Measurements from ENCODE around the gene OSBPL6. TPM values are rescaled to one million over a fixed set of nuclear protein-coding genes. Genes with fewer than 3 reads are reported as not detected.

The OSBPL6 gene
- total and polyA plus RNA-seq, 2 of the 13 experiments (the other 11 are each of a cell fraction or from before 2014, with no cell fraction given) = 0.03 to 0.11 TPM

GRCh38 chr2:178450524-178450773 is 256.1 kb downstream of the OSBPL6 start:
- Histone ChIP-seq H3K36me3 (replicated peaks in 1 of 2; ENCODE audit: control insufficient read depth in 1 of 2, insufficient read depth in 2 of 2, low read length in 2 of 2) (peaks cover 6 to 29% of the 10 kb centered on the region in 2 experiments), H3K4me2 (ENCODE audit: low read depth, low read length) (peak overlapping the region; percentile 85), H3K9ac (ENCODE audit: insufficient read depth, low read depth, low read length) (peak overlapping the region; percentile 98), H3K79me2 (ENCODE audit: insufficient read depth, low read length) (peaks cover 26% of the 10 kb centered on the region), H3K27ac (ENCODE audit: extremely low read length, insufficient read depth, low read length) (peak overlapping the region; percentile 96), H3K4me1 (ENCODE audit: insufficient read depth, low read length) (peaks cover 33% of the 10 kb centered on the region), H2AFZ (ENCODE audit: low read length) (no peak overlapping the region), H3K9me3 (ENCODE audit: low read length) (no peaks in the 10 kb centered on the region), H4K20me1 (ENCODE audit: insufficient read depth, low read length) (peaks cover 14% of the 10 kb centered on the region; the same call in 1 of the 2 replicates), H3K4me3 (replicated peaks in 1 of 3; ENCODE audit: insufficient read depth in 1 of 3, low read depth in 2 of 3, low read length in 3 of 3) (peak overlapping the region; percentile 75 to 88 (median 82)), H3K27me3 (ENCODE audit: control insufficient read depth in 1 of 2, insufficient read depth in 2 of 2, low read length in 2 of 2) (no peaks in the 10 kb centered on the region; a peak in 1 of 5 replicates)
- WGBS (ENCODE audit: low lambda C conversion rate) = no CpG with 5 or more reads among the region's 25 CpGs
- CTCF ChIA-PET (ENCODE audit: low intra/inter-chr PET ratio, low total read pairs) = no interaction called here
- intact Hi-C loops (cut with micrococcal nuclease; ENCODE audit: unreplicated experiment) (loop anchor here (1.0 to 10.0 kb wide), 4 partner anchors 36 to 1053 kb away; no protein-coding TSS in a partner anchor), in situ Hi-C loops (cut with HindIII; ENCODE audit: extremely low pct_ligation_motif_present, low pct_unique_long_range_greater_than_20kb) (no loop called here)
- BruUV-seq (replicated peaks) = no TSS peak
- POLR2A ChIA-PET = interaction anchor here (0.9 to 3.9 kb wide), 29 partner anchors 8 to 1186 kb away, joined by 3 to 97 read pairs (median 5); partner anchors contain the start of genes FKBP7, NFE2L2, PLEKHA3 and RBM45
- ATAC-seq (no peak), FAIRE-seq (no peak), DNase-seq (ENCODE audit: low spot score) (no peak)
- TF ChIP-seq ZNF720 (CRISPR knock-in tag; IDR thresholded peaks at IDR 0.05) (0 out of 2 replicates have a peak, but pooled peaks have one; percentile 7), KAT8 (CRISPR knock-in tag; IDR thresholded peaks at IDR 0.05) (peak; percentile 6; the same call in 1 of the 2 replicates), SNAI1 (CRISPR knock-in tag; IDR thresholded peaks at IDR 0.05; ENCODE audit: borderline replicate concordance) (peak; percentile 19; the same call in 1 of the 2 replicates), NR3C1 (CRISPR knock-in tag; IDR thresholded peaks at IDR 0.05) (no peak), ZNF598 (CRISPR knock-in tag; IDR thresholded peaks at IDR 0.05; ENCODE audit: borderline replicate concordance) (no peak), ZNF740 (CRISPR knock-in tag; IDR thresholded peaks at IDR 0.05) (no peak), ZNF207 (IDR thresholded peaks at IDR 0.05; ENCODE audit: borderline replicate concordance) (no peak), CCAR2 (optimal IDR thresholded peaks at IDR 0.05; ENCODE audit: low read depth, low read length) (no peak), NR2F6 (IDR thresholded peaks at IDR 0.05) (no peak), NR2F6 (CRISPR knock-in tag; IDR thresholded peaks at IDR 0.05) (0 out of 2 replicates have a peak, but pooled peaks have one; percentile 6), ZNF770 (CRISPR knock-in tag; IDR thresholded peaks at IDR 0.05) (peak; percentile 73; the same call in 1 of the 2 replicates), ISL2 (CRISPR knock-in tag; IDR thresholded peaks at IDR 0.05) (no peak), ZNF841 (CRISPR knock-in tag; IDR thresholded peaks at IDR 0.05; ENCODE audit: borderline replicate concordance) (no peak), CTCF (CRISPR knock-in tag; IDR thresholded peaks at IDR 0.05) (no peak), ZNF644 (CRISPR knock-in tag; IDR thresholded peaks at IDR 0.05; ENCODE audit: low read depth) (no peak), ATF7-NPFF (CRISPR knock-in tag; IDR thresholded peaks at IDR 0.05; ENCODE audit: low read depth) (no peak), SSRP1 (CRISPR knock-in tag; IDR thresholded peaks at IDR 0.05) (no peak), ZBTB49 (CRISPR knock-in tag; IDR thresholded peaks at IDR 0.05; ENCODE audit: borderline replicate concordance) (no peak), KDM4B (CRISPR knock-in tag; IDR thresholded peaks at IDR 0.05) (no peak), ZNF234 (CRISPR knock-in tag; conservative IDR thresholded peaks at IDR 0.05) (no peak), NONO (IDR thresholded peaks at IDR 0.05) (no peak), NONO (CRISPR knock-in tag; conservative IDR thresholded peaks at IDR 0.05) (no peak)
